ENCODE results near the gene OR2S2.
"Not testable (repeated sequence)": the region's sequence is repeated elsewhere in the genome, so short reads cannot be mapped to it uniquely, and the experiment has no call there.

Gene OR2S2

DNA sequence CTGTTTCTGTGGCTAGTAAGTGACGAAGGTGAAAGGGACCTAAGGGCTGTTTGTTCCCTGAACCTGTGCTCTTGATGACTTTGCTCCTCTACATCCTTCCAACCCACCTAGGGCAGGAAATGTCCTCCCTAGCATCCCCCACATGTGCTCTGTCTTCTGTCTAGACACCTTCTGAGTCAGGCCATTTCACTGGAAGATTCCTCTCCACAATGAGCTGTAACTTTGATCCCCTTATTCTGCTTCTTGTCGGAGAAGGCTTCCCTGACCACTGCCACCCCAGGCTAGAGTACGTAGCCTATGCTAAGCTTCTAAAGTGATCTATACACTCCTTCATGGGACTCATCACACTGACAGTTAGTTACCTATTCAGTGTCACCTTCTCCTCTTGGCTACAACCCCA, 27.0 kb downstream of the OR2S2 start:
- DNase-seq, result no peak

DNA sequence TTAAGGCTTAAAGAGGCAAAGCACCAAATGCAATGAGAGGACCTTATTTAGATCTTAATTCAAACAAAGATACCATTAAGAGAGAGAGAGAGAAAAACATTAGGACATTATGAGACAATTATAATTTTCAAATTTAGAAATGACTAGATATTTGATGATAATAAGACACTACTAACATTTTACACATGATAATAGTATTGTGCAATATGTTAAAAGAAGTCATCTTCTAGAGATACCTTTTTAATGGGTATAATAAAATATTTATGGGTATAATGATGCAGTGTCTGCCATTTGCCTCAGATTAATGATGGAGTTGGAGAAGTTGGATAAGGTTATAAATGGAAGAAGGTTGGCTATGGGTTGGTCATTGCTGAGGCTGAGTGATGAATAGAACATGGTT, 27.4 kb downstream of the OR2S2 start:
- DNase-seq, result no peak

DNA sequence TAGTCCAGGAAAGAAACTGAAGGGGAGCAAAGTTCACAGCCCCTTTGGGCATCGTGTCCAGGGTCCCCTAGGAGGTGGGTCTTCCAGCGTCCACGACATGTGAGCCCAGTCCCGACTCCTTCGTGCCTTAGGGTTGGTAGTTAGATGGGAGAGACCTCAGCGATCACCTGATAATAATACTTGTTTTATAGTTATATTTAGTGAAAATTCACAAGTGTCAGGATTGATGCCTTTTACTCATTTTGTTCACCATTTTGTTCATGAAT, 28.6 kb downstream of the OR2S2 start:
- DNase-seq, result no peak

DNA sequence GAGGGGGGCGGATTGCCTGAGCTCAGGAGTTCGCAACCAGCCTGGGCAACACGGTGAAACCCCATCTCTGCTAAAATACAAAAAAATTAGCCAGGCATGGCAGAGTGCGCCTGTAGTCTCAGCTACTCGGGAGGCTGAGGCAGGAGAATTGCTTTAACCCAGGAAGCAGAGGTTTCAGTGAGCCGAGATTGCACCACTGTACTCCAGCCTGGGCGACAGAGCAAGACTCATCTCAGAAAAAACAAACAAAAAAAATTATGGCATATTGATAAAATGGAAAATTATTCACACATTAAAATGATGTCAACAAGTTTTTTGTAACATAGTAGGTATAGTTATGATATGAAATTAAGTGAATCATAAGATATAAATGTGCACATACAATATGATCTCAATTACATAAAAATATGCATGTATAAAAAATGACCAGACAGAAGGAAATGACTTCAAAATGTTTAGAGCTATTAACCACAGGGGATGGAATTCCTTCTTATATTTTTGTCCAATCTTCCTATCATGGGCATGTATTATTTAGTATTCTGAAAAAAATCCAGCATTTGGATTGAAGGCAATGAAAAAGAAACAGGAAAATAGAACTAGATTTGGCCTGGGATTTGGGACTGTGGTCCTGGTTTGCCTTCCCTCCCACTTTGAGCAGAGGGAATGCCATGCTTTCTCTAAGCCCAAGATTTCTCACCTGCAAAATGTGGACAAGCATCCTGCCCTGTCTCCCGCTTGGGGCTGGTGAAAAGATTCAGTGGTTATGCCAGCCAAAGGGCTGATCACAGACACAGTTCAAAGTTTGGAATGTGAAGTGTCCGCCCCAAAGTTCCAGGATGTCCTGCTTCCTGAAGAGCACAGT, 29.1 kb downstream of the OR2S2 start:
- no peak for DNase-seq

DNA sequence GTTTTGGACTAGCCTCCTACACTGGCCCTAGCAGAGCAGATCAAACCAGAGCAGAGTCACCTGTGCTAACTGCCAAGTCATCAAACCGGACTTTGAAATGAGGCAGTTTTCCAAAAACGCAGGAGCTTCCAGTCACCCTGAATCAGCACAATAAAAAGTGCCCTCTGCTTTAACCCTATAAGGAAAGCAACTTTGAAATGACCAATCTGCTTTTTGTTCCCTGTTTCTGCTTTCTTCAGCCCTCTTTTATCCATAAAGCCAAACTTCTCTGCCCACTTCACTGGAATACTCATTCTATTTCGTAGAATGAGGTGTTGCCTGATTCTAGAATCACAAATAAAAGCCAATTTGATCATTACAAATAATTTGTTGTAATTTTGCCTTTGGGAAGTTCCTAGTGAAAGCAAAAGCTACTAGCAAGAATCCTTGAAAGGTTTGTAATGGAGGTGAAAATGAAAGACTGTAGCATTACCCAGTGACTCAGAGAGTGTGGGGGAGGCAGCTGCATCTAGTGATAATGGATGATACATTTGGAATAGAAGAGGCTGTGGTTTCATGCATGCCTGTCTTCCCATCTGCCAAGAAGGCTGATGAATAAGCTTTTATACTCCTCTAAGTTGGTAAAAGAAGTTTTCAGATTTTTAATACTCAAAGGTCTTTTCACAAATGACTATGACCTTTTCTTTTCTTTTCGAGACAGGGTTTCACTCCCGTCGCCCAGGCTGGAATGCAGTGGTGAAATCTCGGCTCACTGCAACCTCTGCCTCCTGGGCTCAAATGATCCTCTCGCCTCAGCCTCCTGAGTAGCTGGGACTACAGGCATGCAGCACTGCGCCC, 33.8 kb downstream of the OR2S2 start:
- peak; percentile 33 for DNase-seq

DNA sequence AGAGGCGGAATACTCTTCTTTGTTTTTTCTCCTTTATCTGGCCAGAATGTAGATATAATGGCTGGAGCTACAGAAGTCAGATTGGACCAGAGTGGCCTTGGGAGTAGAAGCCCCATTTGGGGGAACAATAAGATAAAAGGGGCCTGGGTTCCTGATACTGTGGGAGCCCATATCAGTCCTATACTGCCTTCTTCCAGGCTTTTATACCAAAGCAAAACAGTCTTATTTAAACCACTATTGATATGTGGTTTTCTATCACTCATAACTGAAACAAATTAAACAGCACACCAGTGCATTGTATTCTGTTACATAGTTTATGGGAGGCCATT, 34.4 kb downstream of the OR2S2 start:
- DNase-seq, result no peak

DNA sequence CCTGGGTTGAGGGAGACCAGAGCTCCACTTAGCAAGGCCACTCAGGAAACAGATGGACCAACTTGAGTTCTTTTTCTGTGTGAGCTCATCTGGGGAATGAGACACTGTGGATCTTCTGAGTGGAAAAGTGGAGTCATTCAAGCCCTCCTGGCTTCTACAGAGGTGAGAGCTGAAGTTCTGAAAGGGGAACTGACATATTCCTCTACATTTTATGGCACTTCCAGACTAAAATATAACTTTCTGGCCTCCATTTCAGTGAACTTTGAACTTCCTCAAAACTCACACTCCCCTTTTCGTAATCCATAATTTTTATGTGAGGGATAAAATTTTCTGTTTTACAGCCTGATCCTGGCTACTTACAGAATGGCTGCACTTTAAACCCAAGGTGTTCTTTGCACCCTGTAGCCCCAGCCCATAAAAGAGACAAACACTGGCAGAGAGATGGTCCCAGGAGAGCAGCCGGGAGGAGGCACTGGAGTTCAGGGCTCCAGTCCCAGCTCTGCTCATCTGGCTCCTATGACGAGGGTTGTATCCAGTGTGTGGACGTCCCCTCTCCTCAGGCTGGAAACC, 37.8 kb downstream of the OR2S2 start:
- peak; percentile 13 for DNase-seq

DNA sequence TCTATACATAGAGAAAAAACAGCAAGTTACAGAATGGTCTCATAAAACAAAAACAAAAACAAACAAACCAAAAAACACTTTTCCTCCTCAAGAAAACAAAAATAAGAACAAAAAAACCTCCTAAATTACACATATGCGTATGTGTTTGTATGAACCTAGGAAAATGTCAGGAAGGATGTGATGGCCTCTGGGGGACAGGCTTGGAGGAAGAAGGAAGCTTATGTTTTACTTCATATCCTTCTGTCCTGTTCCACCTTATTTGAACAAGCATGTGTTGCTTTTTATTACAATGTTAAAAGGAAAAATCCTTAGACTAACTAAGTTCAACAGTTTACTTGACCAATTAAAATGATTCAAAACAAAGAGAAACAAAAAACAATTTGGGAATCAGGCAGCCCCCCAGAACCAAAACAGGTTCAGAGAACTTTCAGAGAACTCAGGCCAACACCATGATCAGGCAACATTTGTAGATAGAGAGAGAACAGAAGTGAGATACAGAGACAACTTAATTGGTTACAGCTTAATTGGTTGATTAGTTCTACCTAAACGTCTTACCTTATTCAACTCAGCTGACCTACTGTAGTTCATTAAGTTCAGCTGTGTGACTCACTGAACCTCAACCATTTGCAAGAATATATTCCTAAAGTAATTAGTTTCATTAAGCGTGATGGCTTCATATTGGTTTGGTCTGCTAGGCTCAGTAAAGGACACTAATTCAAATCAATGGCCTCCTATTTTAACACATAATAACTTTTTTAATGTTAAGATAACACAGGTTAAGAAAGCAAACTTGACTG, 38.5 kb downstream of the OR2S2 start:
- DNase-seq, result no peak

DNA sequence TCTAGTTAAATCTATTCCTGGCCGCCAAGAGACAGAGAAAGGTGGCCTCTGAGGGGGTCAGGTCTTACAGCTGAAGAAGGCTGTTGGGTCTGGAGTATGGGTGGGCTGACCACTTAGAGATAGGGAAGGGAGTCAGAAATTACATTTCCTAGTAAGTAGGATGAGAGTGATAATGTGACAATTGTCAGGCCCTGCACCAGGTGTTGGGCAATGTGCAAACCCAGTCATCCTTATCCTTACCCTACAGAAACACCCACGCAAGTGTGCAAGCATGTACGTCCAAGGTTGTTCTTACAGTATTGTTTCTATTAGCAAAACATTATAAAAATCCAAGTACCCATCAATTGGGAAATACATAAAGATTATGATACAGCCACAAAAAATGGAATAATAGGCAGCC, 39.2 kb downstream of the OR2S2 start:
- DNase-seq, result no peak

DNA sequence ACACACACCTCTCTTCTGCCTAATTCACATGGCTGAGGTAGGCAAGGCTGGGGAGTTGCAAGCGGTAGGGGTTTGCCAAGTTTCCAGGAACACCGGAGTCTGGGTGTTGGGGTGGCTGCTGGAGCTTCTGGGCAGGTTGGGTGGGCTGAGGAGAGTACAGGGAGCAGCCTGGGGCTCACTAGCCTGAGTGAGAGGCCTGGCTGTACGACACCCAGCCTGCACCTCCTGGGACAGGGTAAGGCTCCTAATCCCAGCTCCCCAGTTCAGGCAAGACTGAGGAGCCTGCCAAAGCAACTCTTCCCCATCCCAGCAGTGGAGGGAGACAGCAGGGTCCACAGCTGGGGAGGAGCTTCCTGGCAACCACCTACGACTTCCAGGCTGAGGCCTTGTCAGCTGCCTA, 40.7 kb downstream of the OR2S2 start:
- DNase-seq, result no peak

DNA sequence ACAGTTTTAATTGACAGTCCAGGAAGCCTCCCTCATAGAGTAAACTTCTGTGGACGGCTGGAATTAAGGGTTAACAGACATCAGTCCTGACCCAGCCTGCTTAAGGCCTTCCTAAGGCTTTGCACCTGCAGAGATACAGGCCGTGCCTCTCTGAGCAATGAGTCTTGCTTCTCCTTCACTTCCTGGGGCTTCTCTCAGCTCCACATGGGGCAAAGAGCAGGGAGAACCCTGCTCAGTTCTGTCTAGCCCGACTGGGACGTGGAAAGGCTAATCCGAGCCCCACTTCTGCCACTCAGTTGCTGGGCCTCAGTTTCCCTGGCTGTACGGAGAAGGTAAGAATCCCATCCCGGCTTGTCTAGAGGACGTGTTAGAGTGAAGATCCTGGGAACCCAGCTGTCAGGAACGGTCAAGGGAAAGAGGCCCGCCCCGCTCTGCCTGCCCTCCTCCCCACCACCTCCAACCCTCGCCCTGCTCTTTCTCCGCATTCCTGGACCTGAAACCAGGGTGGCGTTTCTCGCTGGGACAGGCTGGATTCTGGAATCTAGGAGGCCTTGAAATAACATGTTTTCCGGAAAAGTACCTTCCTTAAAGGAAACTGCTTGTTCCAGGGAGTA, 42.2 kb downstream of the OR2S2 start:
- DNase-seq, result no peak

DNA sequence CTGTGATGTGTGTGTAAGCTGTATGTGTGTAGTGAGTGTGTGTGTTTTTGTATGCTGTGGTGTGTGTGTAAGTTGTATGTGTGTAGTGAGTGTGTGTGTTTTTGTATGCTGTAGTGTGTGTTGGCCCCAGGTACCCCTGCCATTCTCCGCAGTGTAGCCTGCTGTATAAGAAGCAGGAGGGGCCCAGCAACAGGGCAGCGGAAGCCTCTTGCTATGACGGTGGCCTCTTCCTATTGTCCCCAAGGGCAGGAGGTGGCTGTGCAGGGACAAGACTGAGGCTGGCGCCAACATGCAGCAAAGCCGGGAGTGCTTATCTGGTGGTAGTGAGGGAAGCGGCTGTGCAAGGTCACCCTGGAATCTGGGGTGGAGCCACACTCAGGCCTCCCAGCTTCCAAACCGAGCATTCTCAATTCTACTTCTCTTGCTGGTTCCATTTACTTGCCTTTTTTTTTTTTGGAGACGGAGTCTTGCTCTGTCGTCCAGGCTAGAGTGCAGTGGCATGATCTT, 43.6 kb downstream of the OR2S2 start:
- DNase-seq, result no peak

DNA sequence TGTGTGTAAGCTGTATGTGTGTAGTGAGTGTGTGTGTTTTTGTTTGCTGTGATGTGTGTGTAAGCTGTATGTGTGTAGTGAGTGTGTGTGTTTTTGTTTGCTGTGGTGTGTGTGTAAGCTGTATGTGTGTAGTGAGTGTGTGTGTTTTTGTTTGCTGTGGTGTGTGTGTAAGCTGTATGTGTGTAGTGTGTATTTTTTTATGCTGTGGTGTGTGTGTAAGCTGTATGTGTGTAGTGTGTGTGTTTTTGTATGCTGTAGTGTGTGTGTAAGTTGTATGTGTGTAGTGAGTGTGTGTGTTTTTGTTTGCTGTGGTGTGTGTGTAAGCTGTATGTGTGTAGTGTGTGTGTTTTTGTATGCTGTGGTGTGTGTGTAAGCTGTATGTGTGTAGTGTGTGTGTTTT, 44.5 kb downstream of the OR2S2 start:
- DNase-seq, result not testable (repeated sequence)

DNA sequence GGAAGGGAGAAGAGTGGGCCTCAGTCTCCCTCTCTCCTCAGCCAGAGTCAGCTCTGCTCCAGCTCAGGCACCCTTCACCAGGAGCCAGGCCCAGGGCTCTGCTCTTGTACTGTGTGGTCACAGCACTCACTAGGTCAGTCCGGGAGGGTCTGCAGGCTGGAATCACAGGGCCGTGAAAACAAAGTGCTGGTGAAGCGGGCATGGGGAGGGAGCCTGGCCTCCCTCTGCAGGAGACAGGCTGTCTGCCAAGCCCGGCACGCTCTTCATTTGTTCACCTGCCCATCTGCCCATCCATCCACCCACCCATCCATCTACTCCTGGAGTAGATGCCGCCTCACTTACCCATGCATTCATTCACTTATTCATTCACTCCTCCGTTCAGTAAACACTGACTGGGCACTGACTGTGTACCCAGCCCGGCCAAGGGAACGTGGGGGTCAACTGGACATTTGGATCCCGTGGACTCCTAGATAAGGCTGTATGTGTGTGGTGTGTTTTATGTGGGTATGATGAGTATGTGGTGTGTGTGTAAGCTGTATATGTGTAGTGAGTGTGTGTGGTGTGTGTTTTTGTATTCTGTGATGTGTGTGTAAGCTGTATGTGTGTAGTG, 45.1 kb downstream of the OR2S2 start:
- DNase-seq, result no peak

DNA sequence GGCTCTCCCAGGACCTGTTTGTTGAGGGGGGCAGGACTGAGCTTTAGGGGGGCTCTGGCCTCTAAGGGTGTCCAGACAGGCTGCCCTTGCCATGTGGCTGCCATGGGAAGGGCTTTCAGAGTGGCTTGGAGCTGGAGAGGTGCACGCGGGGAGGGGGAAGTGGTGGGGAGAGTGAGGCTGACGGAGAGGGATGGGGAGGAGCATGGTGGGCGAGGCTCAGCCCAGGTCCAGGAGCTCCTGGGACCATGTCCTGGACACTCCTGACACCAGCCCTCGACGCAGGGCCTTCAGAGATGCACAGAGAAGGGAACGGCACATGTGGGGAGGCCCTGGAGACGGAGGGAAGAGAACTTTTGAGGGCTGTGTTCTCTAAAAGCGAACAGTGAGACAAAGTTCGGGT, 46.3 kb downstream of the OR2S2 start:
- no peak for DNase-seq

DNA sequence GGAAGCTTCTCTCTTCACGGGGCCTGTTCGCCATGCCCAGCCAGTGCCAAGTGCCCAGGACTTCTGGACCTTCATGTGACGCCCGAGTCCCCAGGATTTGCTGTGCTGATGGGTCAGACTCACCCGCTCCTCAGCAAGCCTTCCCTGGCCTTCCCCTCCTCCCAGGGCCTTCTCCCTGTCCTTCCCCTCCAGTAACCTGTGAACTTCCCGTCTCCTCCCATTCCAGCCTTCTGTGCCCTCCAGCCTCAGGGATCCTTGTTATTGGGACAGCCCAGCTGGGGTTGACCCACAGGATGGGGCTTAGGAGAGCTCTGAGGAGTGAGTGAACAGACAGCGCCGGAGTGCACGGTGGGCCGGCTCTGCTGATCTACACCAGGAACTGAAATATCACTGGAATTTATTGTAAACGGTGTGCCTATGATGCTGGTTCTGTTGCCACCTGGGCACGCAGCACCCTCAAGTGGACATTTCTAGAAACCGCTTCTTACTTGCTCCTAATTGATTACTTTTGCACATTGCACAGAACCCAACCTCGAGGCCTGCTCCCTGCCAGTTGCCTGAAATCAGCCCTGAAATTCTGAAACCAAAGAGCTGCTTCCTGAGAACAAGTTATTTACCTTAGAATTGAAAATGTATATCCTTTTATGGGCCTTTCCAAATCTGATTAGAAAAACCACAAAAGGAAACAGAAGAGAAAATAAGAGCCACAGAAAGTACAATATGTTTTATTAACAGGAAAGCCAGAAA, 47.2 kb downstream of the OR2S2 start:
- peak; percentile 19 for DNase-seq

DNA sequence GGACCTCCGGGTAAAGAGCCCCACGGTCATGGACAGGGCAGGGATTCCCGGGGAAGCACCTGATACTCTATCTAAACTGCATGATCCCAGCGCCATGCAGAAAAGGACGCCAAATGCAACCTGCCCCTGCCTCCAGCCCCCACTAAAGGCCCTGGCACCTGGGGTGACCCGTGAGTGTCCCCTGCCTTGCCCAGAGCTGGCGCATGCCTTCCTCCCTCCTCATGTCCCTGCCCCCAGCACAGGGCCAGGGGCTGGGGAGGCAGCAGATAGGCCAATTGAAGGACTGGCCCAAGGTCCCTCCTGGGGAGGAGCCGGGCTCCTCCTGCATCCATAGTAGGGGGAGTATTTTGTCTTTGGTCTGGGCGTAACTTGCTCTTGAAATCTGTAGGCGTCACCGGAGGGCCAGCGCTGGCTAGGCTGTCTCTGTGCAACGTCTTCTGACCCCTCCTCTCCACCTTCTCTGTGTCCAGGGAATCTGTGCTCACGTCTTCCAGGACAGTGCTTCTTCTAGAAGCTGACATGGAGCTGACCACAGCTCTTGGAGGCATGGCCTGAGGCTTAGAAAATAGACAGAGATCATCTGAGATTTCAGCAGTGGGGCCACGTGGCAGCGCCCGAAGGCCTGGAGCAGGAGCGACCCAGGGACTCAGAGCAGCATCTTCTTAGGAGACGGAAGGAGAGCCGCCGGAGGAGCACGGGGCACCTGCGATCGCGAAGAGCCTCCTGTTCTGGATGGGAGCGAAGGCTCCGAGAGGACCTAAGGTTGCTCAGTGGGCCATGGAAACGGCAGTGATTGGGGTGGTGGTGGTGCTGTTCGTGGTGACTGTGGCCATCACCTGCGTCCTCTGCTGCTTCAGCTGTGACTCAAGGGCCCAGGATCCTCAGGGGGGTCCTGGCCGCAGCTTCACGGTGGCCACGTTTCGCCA, 48.0 kb downstream of the OR2S2 start:
- no peak for DNase-seq

DNA sequence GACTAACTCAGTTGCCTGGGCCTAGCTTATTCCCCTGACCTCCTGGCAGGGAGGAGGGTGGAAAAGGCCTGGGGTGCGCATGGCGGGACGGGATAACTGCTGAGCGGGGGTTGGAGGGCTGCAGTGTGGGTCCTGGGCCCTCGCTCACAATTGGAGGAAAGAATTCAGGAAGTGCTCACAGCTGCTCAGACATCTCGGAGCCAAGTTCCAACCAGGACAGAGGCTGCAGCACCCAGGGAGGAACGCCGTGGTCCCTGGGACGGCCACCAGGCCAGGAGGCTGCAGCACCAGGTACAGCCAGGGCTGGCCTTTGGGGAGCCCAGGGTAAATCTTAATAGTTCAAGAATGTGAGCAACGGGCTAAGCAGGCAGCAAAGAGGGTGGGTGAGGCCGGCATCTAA, 48.7 kb downstream of the OR2S2 start, which contains the start of gene SPAAR:
SPAAR (plus strand) TSS at position 217 of the 400 bp plus-strand sequence. CDS start 974 bp downstream, outside the sequence.
- no peak for DNase-seq

DNA sequence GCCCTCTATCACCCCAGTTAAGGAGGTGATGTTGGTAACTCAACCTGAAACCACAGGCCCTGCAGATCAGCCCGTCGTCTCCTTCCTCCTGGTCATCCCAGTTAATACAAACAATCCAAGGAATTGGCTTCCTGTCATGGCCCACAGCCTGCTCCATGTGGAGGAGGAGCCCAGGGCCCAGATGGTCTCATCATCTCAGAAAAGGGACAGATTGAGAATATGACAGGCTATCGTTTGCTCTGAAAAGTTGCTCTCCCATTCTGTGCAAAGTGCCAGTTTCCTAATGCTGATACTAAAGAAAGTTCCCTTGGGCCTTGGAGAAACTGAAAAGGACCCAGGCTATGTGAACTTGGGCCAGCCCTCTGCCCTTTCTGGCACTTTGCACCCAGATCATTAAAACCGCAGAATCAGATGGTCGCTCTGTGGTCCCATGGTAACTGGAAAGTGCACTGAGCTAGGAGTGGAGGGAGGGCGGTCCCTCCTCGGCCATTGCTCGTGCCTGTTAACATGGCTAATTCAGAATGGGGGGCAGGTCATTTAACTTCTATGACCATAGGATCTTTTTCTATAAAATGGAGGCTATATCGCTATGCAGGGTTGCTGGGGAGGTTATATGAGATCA, 49.3 kb downstream of the OR2S2 start:
- no peak for DNase-seq
